Measurements from ENCODE around the gene TOM1.

Gene TOM1

GRCh38 chr22:35322126-35322525 lies 22.4 kb downstream of the TOM1 start:
- Histone ChIP-seq H3K4me3 (ENCODE audit: low read length) (no peak overlapping the region), H2AFZ (ENCODE audit: low read depth, low read length) (no peak overlapping the region), H3K9me3 (ENCODE audit: low read length) (no peaks in the 10 kb centered on the region), H3K4me1 (ENCODE audit: insufficient read depth, low read length) (no peaks in the 10 kb centered on the region), H3K27me3 (ENCODE audit: insufficient read depth, low read length) (no peaks in the 10 kb centered on the region), H3K36me3 (ENCODE audit: insufficient read depth, low read length) (peaks cover 44% of the 10 kb centered on the region)

GRCh38 chr22:35322893-35323292 lies 23.2 kb downstream of the TOM1 start:
- H3K36me3 ChIP-seq (ENCODE audit: insufficient read depth, low read length), result peaks cover 51% of the 10 kb centered on the region
- H2AFZ ChIP-seq (ENCODE audit: low read depth, low read length), result no peak overlapping the region
- no peak overlapping the region for H3K4me3 ChIP-seq (ENCODE audit: low read length)
- H3K9me3 ChIP-seq (ENCODE audit: low read length), result no peaks in the 10 kb centered on the region
- no peaks in the 10 kb centered on the region for H3K27me3 ChIP-seq (ENCODE audit: insufficient read depth, low read length)
- no peaks in the 10 kb centered on the region for H3K4me1 ChIP-seq (ENCODE audit: insufficient read depth, low read length)

GRCh38 chr22:35323305-35323704 lies 23.6 kb downstream of the TOM1 start:
- Histone ChIP-seq H3K4me1 (ENCODE audit: insufficient read depth, low read length) (no peaks in the 10 kb centered on the region), H3K27me3 (ENCODE audit: insufficient read depth, low read length) (no peaks in the 10 kb centered on the region), H3K4me3 (ENCODE audit: low read length) (no peak overlapping the region), H3K36me3 (ENCODE audit: insufficient read depth, low read length) (peaks cover 55% of the 10 kb centered on the region), H2AFZ (ENCODE audit: low read depth, low read length) (no peak overlapping the region), H3K9me3 (ENCODE audit: low read length) (no peaks in the 10 kb centered on the region)

DNA sequence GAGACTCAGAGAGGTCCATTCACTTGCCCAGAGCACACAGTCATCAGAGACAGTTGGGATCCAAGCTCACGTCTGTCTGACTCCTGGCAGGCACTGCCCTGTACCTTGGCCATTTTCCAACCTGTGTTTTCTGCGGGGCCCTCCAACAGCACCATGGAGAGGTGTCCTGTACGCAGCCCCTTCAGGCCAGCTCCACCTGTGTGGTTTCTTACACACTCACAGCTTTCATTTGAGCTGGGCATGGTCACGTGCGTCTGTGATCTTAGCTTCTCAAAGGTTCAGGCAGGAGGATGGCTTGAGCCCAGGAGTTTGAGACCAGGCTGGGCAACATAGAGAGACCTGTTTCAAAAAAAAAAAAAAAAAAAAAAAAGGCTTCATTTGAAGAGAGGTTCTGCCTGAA lies 24.4 kb downstream of the TOM1 start:
- no peaks in the 10 kb centered on the region for H3K9me3 ChIP-seq (ENCODE audit: low read length)
- no peaks in the 10 kb centered on the region for H3K4me1 ChIP-seq (ENCODE audit: insufficient read depth, low read length)
- no peaks in the 10 kb centered on the region for H3K27me3 ChIP-seq (ENCODE audit: insufficient read depth, low read length)
- H2AFZ ChIP-seq (ENCODE audit: low read depth, low read length), result no peak overlapping the region
- peaks cover 52% of the 10 kb centered on the region for H3K36me3 ChIP-seq (ENCODE audit: insufficient read depth, low read length)
- no peak overlapping the region for H3K4me3 ChIP-seq (ENCODE audit: low read length)

DNA sequence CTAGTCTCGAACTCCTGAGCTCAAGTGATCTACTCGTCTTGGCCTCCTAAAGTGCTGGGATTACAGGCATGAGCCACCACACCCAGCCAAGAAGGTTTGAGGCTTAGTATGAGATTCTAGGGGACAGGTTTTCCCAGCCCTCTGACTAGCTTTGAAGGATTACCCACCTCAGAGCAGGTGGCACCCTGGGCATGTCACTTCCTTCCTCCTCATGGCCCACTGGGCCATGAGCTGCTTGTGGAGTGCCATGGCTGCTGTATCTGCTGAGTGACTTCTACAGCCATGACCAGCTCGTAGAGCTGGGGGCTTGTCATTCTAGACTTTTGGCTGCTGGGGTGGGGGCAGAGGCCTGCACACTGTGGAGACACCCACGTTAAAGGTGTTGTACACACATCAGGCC lies 25.1 kb downstream of the TOM1 start:
- no peaks in the 10 kb centered on the region for H3K4me1 ChIP-seq (ENCODE audit: insufficient read depth, low read length)
- no peaks in the 10 kb centered on the region for H3K9me3 ChIP-seq (ENCODE audit: low read length)
- H2AFZ ChIP-seq (ENCODE audit: low read depth, low read length), result no peak overlapping the region
- H3K36me3 ChIP-seq (ENCODE audit: insufficient read depth, low read length), result peaks cover 52% of the 10 kb centered on the region
- no peak overlapping the region for H3K4me3 ChIP-seq (ENCODE audit: low read length)
- no peaks in the 10 kb centered on the region for H3K27me3 ChIP-seq (ENCODE audit: insufficient read depth, low read length)

DNA sequence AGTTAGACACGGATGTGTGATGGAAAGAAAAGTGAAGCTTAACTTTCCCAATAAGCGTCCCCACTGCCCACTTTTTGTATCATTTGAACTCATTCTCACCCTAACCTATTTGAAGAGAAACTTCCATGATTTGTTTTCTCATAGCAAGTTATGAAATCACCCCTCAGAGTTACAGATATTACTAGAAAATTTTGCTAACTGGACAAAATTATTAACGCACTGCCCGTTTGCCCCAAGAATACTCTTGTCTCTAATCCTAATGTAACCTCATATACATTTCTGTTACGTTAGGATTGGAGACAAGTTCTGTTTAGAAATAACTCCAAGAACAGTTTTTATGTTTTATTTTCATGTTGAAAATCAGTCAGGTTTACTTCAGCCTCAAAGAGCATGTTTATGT lies 25.5 kb downstream of the TOM1 start:
- Histone ChIP-seq H2AFZ (ENCODE audit: low read depth, low read length) (no peak overlapping the region), H3K9me3 (ENCODE audit: low read length) (no peaks in the 10 kb centered on the region), H3K4me3 (ENCODE audit: low read length) (no peak overlapping the region), H3K36me3 (ENCODE audit: insufficient read depth, low read length) (peaks cover 53% of the 10 kb centered on the region), H3K4me1 (ENCODE audit: insufficient read depth, low read length) (no peaks in the 10 kb centered on the region), H3K27me3 (ENCODE audit: insufficient read depth, low read length) (no peaks in the 10 kb centered on the region)

DNA sequence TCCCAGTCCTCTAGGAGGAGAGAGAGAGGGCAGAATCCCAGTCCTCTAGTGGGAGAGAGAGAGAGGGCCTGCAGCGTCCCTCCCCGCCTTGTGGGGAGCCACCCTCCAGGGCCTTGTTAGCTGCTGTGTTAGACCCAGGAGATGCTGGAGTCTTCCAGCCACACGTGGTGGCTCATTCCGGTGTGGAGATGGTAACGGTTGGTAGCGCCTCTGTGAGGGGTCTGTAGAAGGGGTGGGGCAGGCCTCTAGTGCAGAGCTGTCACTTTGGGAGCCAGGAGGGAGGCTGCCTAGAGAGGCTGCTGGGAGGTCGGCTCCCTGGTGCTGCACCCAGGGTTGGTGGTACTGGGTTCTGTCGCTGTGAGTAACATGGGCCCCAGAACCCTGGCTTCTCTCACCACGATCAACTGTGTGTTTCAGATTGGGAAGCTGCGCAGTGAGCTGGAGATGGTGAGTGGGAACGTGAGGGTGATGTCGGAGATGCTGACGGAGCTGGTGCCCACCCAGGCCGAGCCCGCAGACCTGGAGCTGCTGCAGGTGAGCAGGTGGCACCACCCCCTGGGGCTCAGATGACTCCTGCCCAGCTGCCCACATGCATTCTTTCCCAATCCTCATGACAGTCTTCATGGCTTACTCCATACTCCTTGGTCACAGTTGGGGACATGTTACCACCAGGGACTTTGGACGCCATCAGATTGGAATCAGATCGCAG lies 27.3 kb downstream of the TOM1 start:
- Histone ChIP-seq H2AFZ (ENCODE audit: low read depth, low read length) (no peak overlapping the region), H3K4me3 (ENCODE audit: low read length) (no peak overlapping the region), H3K36me3 (ENCODE audit: insufficient read depth, low read length) (peaks cover 62% of the 10 kb centered on the region), H3K9me3 (ENCODE audit: low read length) (no peaks in the 10 kb centered on the region), H3K4me1 (ENCODE audit: insufficient read depth, low read length) (no peaks in the 10 kb centered on the region), H3K27me3 (ENCODE audit: insufficient read depth, low read length) (no peaks in the 10 kb centered on the region)

DNA sequence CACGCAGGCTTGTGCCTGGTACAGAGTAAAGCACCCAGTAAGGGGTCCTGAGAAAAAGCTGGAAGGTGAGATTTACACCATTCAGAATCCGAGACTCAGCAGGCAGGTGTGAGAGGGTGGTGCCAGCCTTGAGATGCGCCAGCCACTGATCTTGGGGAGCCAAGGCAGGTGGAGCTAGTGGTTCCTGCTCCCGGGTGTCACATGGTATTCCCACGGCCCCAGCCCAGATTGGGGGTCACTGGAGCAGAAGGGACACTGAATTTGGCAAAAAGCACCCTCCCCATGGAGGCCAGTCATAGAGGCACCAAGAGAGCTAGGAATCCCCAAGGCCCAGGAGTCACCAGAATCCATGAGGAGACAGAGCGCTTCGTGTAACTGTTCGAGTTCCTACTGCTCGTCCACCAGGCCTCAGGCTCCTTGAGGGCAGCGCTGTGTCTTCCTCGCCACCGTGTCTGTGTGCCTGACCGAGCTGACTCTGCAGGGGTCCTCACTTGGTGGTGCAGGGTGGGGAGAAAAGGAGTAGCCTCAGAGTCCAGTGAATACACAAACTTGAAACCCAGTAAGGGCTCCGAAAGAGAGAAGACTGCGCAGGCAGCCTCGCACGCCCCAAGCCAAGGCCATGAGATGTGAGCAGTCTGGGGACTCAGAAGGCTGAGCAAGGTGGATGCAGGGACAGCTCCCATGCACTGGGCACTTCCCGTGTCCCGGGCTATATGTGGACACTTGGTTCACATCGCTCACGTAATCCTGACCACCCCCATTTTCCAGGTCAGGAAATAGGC lies 28.2 kb downstream of the TOM1 start:
- no peak overlapping the region for H2AFZ ChIP-seq (ENCODE audit: low read depth, low read length)
- H3K27me3 ChIP-seq (ENCODE audit: insufficient read depth, low read length), result no peaks in the 10 kb centered on the region
- peaks cover 59% of the 10 kb centered on the region for H3K36me3 ChIP-seq (ENCODE audit: insufficient read depth, low read length)
- no peak overlapping the region for H3K4me3 ChIP-seq (ENCODE audit: low read length)
- no peaks in the 10 kb centered on the region for H3K4me1 ChIP-seq (ENCODE audit: insufficient read depth, low read length)
- no peaks in the 10 kb centered on the region for H3K9me3 ChIP-seq (ENCODE audit: low read length)

DNA sequence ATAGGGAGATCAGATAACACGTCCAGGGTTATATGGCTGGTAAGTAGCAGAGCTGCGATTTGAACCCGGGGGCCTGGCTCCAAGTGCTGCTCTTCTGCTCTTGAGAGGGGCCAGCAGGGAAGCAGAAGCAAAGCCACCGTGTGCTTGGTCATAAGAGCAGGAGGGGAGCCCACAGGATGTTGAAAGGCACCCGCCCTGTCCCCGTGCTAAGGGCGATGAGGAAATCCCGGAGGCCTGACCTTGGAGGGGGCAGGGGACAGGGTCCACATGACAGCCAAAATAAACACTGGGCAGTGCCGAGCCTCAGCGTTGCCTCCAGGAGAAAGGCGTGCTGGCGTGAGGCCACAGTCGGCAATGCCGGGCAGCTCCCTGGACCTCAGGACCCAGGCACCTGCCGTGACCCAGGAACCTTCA lies 28.8 kb downstream of the TOM1 start:
- Histone ChIP-seq H3K4me1 (ENCODE audit: insufficient read depth, low read length) (no peaks in the 10 kb centered on the region), H2AFZ (ENCODE audit: low read depth, low read length) (no peak overlapping the region), H3K9me3 (ENCODE audit: low read length) (no peaks in the 10 kb centered on the region), H3K4me3 (ENCODE audit: low read length) (no peak overlapping the region), H3K27me3 (ENCODE audit: insufficient read depth, low read length) (no peaks in the 10 kb centered on the region), H3K36me3 (ENCODE audit: insufficient read depth, low read length) (peaks cover 62% of the 10 kb centered on the region)

- no peaks in the 10 kb centered on the region for H3K4me1 ChIP-seq (ENCODE audit: insufficient read depth, low read length)
- H3K9me3 ChIP-seq (ENCODE audit: low read length), result no peaks in the 10 kb centered on the region
- no peak overlapping the region for H2AFZ ChIP-seq (ENCODE audit: low read depth, low read length)
- H3K27me3 ChIP-seq (ENCODE audit: insufficient read depth, low read length), result no peaks in the 10 kb centered on the region
- peaks cover 61% of the 10 kb centered on the region for H3K36me3 ChIP-seq (ENCODE audit: insufficient read depth, low read length)
- no peak overlapping the region for H3K4me3 ChIP-seq (ENCODE audit: low read length)
Measured at GRCh38 chr22:35329114-35329847, 29.6 kb downstream of the TOM1 start.

DNA sequence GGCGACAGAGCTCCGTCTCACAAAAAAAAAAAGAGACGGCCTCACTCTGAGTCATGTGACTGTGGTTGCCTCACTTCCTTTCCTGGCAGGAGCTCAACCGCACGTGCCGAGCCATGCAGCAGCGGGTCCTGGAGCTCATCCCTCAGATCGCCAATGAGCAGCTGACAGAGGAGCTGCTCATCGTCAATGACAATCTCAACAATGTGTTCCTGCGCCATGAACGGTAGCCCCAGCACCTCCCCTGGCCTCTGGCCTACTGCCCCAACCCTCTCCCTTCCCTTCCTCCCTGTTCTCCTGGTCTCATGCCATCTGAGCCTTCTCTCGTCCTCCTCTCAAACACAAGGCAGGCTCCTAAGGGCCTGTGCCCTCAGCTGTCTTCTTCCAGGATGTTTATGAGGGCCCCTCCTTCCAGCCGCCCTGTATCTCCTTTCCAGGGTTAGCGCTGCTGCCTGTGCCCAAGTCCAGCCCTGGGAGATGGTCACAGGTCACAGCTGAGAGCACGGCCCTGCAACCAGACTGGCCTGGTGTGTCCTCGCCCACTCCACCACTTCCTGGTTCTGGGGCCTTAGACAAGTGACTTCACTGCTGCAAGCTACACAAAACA lies 30.7 kb downstream of the TOM1 start:
- no peaks in the 10 kb centered on the region for H3K4me1 ChIP-seq (ENCODE audit: insufficient read depth, low read length)
- peaks cover 66% of the 10 kb centered on the region for H3K36me3 ChIP-seq (ENCODE audit: insufficient read depth, low read length)

GRCh38 chr22:35332278-35332677 lies 32.6 kb downstream of the TOM1 start:
- Histone ChIP-seq H3K36me3 (ENCODE audit: insufficient read depth, low read length) (peaks cover 63% of the 10 kb centered on the region), H2AFZ (ENCODE audit: low read depth, low read length) (no peak overlapping the region), H3K27me3 (ENCODE audit: insufficient read depth, low read length) (no peaks in the 10 kb centered on the region), H3K4me1 (ENCODE audit: insufficient read depth, low read length) (no peaks in the 10 kb centered on the region), H3K9me3 (ENCODE audit: low read length) (no peaks in the 10 kb centered on the region), H3K4me3 (ENCODE audit: low read length) (no peak overlapping the region)

More for the DNA sequence above, 30.7 kb downstream of the TOM1 start:
- no peak overlapping the region for H2AFZ ChIP-seq (ENCODE audit: low read depth, low read length)
- H3K9me3 ChIP-seq (ENCODE audit: low read length), result no peaks in the 10 kb centered on the region
- no peaks in the 10 kb centered on the region for H3K27me3 ChIP-seq (ENCODE audit: insufficient read depth, low read length)
- no peak overlapping the region for H3K4me3 ChIP-seq (ENCODE audit: low read length)

GRCh38 chr22:35333220-35333619 lies 33.5 kb downstream of the TOM1 start:
- no peak overlapping the region for H3K4me3 ChIP-seq (ENCODE audit: low read length)
- H3K27me3 ChIP-seq (ENCODE audit: insufficient read depth, low read length), result no peaks in the 10 kb centered on the region
- peaks cover 55% of the 10 kb centered on the region for H3K36me3 ChIP-seq (ENCODE audit: insufficient read depth, low read length)
- H3K9me3 ChIP-seq (ENCODE audit: low read length), result no peaks in the 10 kb centered on the region
- H3K4me1 ChIP-seq (ENCODE audit: insufficient read depth, low read length), result no peaks in the 10 kb centered on the region
- no peak overlapping the region for H2AFZ ChIP-seq (ENCODE audit: low read depth, low read length)
